ENCODE measurements around the gene CA10.

- no peak for TF ChIP-seq CTCF (IDR thresholded peaks at IDR 0.05)
- no peak for TF ChIP-seq POLR2AphosphoS5 (IDR thresholded peaks at IDR 0.05)
Observed at GRCh38 chr17:51701501-51701900, 457.0 kb downstream of the CA10 start.
